ENCODE data around the gene AIP.

DNA sequence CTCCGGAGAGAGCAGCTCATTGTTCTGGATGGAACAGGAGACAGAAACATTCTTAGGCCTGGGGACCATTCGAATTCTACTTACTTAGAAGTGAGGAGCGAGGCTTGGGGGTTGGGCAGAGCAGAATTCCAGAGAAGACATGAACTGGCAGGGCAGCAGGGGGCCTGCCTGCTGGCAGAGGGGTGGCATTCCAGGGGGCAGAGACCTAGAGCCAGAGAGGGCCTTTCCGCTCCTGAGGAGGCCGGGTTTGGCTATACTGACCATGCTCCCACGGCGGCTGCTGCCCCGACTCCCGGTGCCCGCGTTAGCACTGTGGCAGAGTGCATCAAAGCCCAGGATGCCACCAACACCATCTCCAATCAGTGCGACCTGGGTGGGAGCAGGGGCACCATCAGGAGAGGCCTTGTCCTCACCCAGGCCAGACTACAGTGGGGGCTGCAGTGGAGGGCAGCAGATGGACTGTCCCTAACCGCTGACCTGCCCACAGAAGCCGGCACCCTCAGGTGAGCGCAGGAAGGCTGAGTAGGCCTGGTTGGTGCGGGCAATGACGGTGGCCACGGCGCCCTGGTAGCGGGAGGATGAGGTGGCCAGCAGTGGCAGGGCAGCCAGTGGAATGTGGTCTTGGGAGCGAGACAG is 14.9 kb downstream of the AIP start:
- no peak for TF ChIP-seq EZH2 (IDR thresholded peaks at IDR 0.05; ENCODE audit: low read length, unreplicated experiment)
- no peak for TF ChIP-seq CTCF (conservative IDR thresholded peaks at IDR 0.05; ENCODE audit: low read depth, low read length)
